Measurements from ENCODE around the gene AARS2.

The AARS2 gene

GRCh38 chr6:44286747-44287146, 26.4 kb downstream of the AARS2 start:
- H3K4me3 ChIP-seq (ENCODE audit: control insufficient read depth, low read depth, low read length): no peak overlapping the region
- TF ChIP-seq, protein P1, sequence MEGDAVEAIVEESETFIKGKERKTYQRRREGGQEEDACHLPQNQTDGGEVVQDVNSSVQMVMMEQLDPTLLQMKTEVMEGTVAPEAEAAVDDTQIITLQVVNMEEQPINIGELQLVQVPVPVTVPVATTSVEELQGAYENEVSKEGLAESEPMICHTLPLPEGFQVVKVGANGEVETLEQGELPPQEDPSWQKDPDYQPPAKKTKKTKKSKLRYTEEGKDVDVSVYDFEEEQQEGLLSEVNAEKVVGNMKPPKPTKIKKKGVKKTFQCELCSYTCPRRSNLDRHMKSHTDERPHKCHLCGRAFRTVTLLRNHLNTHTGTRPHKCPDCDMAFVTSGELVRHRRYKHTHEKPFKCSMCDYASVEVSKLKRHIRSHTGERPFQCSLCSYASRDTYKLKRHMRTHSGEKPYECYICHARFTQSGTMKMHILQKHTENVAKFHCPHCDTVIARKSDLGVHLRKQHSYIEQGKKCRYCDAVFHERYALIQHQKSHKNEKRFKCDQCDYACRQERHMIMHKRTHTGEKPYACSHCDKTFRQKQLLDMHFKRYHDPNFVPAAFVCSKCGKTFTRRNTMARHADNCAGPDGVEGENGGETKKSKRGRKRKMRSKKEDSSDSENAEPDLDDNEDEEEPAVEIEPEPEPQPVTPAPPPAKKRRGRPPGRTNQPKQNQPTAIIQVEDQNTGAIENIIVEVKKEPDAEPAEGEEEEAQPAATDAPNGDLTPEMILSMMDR (IDR thresholded peaks at IDR 0.05; ENCODE audit: control insufficient read depth, insufficient read depth, low read depth, low read length, missing control alignments): no peak

DNA sequence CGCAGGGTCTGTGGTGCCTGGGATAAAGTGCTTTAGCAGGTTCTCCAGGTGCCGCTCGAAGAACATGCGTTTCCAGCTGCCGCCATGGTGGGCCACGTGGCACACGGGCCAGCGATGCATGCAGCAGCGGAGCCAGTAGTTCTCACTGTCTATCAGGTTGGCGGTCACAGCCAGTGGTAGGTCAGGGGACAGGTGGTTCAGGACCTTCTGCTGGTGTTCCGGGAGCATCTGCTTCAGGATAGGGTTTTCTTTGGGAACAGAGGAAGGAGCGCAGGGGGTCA, 26.9 kb downstream of the AARS2 start:
- H3K4me3 ChIP-seq (ENCODE audit: control insufficient read depth, low read depth, low read length): no peak overlapping the region
- DNase-seq (ENCODE audit: low read depth): no peak
- TF ChIP-seq, protein P1 (IDR thresholded peaks at IDR 0.05; ENCODE audit: control insufficient read depth, insufficient read depth, low read depth, low read length, missing control alignments): no peak

More at GRCh38 chr6:44286747-44287146, 26.4 kb downstream of the AARS2 start:
- DNase-seq (ENCODE audit: low read depth): no peak

GRCh38 chr6:44285552-44286284, 27.4 kb downstream of the AARS2 start:
- no peak for DNase-seq (ENCODE audit: low read depth)
- TF ChIP-seq, protein P1 (IDR thresholded peaks at IDR 0.05; ENCODE audit: control insufficient read depth, insufficient read depth, low read depth, low read length, missing control alignments): no peak
- no peak overlapping the region for H3K4me3 ChIP-seq (ENCODE audit: control insufficient read depth, low read depth, low read length)

DNA sequence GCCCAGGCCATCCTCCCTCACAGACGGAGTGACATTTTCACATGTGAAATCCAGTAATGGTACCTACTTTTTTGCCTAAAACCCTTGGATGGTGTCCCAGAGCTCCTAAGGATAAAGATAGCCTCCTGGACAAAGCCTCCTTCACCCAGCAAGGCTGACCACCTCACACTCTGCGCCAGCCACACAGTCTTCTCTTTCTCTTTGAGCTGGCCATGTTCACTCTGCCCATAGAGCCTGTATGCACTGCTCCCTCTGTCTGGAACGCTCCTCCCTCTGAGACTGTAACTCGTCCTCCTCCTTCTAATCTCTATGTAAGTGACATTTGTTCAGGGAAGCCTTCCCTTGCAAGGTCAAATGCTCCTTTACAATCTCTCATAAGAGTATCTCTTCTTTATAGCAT, 28.3 kb downstream of the AARS2 start:
- DNase-seq (ENCODE audit: low read depth): no peak
- TF ChIP-seq, protein P1 (IDR thresholded peaks at IDR 0.05; ENCODE audit: control insufficient read depth, insufficient read depth, low read depth, low read length, missing control alignments): no peak
- H3K4me3 ChIP-seq (ENCODE audit: control insufficient read depth, low read depth, low read length): no peak overlapping the region

DNA sequence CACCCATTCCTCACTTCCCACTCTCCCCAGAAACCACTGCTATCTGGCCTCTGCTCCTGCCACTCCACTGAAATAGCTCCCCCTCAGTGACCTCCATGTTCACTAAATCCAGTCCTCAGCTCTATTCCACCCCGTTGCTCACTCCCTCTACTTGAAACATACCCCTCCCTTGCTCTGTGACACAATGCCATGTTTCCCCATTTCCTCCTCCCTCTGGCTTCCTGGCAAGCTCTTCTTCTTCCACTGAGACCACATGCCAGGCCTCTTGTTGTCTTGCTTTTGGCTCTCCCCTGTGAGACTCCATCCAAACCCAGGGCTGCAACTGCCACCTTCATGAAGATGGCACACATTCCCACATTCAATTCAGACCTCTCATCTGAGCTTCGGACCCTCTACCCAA, 29.0 kb downstream of the AARS2 start:
- no peak overlapping the region for H3K4me3 ChIP-seq (ENCODE audit: control insufficient read depth, low read depth, low read length)
- no peak for DNase-seq (ENCODE audit: low read depth)
- TF ChIP-seq, protein P1 (IDR thresholded peaks at IDR 0.05; ENCODE audit: control insufficient read depth, insufficient read depth, low read depth, low read length, missing control alignments): no peak

DNA sequence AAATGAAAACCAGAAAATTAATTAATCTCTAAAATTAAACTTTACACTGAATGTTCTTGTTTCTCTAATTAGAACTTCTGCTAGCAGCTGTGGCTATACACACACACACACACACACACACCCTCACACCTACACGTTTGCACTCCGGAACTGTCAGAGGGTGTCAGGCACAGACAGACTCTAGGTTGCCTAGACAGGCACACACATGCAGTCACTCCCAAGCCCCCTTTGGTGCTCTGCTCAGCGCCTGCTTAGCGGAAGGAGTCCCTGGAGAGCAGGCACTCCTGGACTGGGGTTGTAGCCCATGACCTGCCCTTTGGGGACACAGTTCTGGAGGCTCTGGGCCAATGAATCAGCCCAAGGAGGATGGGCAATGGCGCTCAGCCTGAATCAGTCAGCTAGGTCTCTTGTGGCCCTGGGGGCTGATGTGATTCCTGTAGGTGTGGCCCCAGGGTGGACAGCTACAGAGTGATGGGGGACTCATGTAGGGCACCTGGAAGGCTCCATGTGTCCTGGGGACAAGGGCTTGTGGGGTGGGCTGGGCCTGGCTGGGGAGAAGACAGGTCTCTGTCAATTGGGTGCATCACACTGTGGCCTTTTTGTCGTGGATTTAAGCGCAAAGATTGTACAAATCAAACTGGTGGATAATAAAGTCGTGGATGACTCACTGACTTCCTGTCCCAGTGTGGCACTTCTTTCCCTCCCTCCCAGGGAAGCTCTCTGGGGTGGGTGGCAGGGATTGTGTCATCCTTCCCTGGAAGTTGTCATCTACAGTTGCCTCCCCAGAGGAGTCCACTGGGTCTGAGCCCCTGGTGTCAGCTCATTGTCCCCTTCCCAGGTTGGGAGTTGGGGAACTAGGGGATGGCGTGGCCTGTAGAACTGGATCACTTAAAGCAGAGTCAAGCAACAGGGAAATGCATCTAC, 34.1 kb downstream of the AARS2 start:
- DNase-seq (ENCODE audit: low read depth): no peak
- TF ChIP-seq, protein P1 (IDR thresholded peaks at IDR 0.05; ENCODE audit: control insufficient read depth, insufficient read depth, low read depth, low read length, missing control alignments): no peak
- no peak overlapping the region for H3K4me3 ChIP-seq (ENCODE audit: control insufficient read depth, low read depth, low read length)

All from AG09309 (cell line).